GM10847 (cell line): ENCODE measurements around the gene ZNF326.

Experiments used
- POLR2A ChIP-seq: IDR thresholded peaks from 2 replicates; pipeline ENCODE4 v1.6.1; 2011; ENCODE audit not compliant: insufficient read length; ENCODE audit errors: extremely low read depth

Gene ZNF326

DNA sequence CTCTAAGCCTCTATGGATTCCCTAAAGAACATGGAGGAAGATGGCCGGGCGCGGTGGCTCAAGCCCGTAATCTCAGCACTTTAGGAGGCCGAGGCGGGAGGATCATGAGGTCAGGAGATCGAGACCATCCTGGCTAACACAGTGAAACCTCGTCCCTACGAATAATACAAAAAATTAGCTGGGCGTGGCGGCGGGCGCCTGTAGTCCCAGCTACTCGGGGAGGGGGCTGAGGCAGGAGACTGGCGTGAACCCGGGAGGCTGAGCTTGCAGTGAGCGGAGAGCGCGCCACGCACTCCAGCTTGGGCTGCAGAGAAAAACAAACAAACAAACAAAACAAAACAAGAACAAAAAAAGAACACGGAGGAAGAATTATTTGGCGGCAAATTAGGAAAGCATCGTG is 5.8 kb upstream of the ZNF326 start:
- TF ChIP-seq POLR2A: no peak

DNA sequence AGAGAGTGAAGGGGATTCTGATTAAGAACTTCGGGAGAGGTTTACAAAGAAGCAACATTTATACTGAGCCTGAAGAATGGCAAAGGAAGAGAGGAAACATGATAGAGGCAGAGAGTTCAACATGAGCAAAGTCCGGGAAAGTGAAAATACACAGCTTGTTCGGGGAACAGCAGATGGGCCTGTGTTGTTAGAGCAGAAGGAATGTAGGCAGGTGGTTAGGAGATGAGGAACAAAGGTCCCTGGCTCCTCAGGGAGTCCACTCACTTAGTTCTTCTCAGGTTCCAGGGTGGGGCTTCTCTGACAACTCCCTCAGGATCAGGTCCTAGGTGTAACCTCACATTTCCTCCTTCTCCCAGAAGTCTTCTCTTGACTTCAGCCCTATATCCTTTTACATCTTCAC is 5.1 kb upstream of the ZNF326 start:
- no peak for TF ChIP-seq POLR2A

DNA sequence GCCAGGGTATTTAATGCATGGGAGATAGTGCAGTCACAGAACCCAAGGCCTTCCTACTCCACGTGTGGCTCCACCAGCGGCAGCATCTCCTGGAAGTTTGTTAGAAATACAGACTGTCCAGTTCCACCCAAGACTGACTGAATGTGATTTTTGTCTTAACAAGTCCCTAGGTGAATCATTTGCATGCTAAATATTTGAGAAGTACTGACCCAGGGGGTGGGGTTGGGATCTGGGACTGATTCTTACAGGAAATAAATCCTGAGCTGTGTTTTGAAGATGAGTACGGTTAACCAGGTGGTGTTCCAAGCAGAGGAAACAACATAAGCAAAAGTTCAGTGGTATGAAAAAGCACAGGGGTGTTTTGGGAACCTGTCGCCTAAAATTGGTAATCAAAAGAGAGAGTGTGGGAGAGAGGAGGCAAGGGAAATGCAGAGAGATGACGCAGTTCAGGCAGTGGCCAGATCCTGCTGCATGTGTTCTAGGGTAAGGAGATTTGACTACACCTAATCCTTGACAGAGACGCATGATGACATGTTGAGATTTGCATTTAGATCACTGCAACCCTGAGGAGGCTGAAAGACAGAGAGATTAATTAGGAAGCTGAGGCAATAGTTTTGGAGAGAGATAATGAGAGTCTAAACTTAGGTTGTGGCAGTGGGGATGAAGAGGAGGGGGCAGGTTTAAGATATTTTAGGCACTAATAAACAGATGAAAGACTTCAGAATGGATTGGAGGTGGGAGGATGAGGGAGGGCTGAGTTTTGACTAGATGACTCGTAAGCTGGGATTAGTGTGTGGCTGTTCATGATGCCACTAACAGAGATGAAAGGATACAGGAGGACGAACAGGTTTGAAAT is 3.7 kb upstream of the ZNF326 start:
- no peak for TF ChIP-seq POLR2A

DNA sequence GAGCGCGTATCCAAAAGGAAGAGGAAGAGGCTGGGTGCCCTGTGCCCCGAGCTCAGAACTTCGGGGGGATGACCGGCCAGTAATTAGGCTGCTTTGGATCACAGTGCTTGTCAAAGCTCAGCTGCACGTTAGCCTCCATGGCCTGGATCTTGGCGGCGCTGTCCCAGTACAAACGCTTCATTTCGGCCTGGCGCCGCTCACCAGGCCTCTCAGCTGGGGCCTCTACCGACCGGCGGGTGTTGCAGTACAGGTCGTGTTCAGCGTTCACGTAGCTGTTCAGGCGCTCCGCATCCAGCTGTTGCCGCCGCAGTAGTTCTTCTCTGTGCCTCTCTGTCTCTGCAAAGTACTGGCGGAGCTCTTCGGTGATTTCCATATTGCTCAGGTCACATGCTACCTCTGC is 1.4 kb upstream of the ZNF326 start:
- TF ChIP-seq POLR2A: no peak

DNA sequence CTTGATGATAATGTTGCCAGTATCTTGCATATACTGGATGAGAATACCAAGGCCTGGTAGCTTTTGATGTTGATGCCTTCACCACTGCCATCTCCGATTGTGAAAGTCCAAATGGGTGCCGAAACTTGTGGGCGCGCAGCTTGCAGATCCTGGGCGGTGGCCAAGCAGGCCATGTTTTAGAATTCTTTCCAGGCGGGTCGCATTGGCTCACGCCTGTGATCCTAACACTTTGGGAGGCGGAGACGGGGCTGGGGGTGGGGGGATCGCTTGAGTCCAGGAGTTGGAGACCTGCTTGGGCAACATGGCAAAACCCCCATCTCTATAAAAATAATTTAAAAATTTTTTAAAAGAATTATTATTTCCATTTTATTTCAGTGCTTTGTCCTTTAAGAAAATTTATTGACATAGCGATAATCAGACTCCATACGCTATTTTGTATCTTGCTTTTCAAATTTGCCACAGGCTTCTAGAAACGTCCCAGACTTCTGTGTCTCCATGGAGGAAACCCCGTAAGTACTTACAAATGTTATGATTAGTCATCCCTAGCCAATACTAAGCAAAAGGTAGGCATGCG is 592 bp upstream of the ZNF326 start:
- no peak for TF ChIP-seq POLR2A

DNA sequence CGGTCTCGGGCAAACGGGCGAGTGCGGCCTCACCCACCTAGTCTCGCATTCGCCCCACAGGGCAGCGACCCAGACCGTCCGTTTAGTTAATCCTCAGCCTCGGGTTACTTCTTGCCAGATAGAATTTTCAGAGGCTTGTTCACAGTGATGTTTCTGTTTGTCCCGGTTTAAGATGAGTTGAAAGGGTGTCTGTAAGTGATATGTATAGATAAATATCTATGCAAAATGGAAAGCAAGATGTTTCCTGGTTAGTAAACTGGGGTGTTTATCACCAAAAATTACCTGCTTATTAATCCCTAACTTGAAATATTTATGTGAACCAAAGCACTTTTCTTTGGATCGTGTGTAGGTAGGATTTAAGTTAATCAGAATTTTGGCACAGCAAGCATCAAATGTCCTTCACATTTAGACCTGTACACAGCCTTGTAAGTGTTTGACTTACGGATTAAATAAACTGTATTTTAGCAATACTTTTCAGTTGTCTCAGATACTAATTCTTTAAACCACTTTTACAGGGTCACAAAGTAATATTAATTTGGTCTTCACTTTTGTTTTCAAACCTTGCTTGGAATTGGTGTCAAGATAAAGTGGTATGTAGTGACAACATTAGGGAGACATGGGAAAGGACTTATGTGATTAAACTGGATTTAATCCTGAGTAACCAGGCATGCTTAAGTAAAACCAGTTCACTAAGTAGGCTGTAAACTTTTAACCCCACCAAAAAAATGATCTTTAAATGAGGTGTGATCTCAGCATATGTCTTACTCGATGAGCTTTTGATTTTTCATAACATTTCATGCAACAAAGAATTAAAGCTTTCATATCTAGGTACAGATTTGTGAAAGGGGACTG is 914 bp downstream of the ZNF326 start:
- TF ChIP-seq POLR2A: no peak

DNA sequence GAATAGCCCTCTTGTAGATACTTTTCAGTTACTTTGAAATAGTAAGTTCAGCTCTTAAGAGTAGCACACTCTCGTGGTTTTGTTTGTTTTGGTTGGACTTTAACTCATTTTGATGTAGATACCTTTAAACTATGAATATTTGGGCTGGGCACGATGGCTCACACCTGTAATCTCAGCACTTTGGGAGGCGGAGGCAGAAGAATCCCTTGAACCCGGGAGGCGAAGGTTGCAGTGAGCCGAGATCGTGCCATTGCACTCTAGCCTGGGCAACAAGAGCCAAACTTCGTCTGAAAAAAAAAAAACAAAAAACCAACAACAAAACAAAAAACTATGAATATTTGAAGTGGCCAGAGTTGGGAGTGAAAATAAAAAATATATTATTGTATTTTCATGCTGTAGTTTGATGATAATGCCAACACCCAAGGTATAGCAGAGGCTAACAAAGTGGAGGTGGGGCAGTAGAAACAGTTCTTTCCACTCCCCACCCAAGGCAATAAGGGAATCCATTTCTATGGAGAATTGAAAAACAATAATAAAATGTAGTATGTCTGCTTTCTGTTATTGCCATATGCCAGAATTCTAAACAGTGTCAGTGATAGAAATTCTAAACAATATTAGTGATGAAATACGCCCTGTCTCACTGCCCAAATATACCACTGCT is 1.7 kb downstream of the ZNF326 start:
- no peak for TF ChIP-seq POLR2A

DNA sequence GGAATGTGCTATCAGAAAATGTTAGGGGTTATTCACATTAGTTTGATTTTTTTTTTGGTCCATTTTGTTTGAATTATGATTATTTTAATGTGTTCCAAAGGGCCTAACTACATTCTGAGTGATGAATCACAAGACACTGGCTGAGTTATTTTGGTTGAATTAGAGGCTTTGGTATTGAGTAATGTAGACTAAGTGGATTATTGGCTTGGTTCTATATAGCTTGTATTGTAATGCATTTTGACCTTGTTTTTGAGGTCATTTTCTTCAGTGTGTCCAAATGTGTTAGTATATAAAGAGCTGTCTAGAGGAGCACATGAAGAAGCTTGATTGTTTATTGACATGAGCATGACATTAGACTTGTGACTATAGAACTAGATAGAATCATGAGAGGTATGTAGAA is 3.4 kb downstream of the ZNF326 start:
- TF ChIP-seq POLR2A: no peak

DNA sequence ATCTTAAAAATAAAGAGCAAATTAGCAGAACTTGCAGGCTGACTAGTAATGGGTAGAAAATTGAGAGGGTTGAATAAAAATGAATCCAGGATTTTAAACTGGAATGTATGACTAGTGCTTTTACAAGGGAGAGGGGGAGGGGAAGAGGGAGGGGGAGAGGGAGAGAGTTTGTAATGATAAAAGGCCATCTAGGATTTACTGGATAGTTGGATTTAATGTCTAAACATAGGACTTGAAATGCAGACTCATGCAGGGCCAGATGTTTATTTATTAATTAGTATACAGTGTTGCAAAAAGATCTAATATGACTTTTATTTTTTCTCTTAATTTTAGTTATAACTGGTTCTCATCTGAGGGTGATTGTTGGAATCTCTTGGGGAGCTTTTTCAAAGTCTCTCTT is 4.3 kb downstream of the ZNF326 start:
- no peak for TF ChIP-seq POLR2A

DNA sequence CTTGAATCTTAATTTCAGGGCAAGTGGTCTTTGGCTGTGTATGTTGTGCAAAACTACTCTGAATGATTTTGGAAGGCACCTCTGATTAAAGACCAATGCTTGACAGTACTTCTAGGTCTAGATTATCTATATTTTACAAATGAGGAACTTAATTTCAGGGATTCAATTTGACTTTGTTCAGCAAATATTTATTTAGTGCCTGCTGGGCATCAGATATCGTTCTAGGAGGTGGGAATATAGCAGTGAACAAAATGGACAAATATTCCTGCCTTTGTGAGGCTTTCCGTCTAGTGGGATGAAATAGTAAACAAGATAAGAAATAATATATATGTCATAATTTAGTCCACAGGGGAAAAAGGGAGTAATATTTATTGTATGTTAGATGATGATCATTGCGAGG is 4.7 kb downstream of the ZNF326 start:
- TF ChIP-seq POLR2A: no peak

DNA sequence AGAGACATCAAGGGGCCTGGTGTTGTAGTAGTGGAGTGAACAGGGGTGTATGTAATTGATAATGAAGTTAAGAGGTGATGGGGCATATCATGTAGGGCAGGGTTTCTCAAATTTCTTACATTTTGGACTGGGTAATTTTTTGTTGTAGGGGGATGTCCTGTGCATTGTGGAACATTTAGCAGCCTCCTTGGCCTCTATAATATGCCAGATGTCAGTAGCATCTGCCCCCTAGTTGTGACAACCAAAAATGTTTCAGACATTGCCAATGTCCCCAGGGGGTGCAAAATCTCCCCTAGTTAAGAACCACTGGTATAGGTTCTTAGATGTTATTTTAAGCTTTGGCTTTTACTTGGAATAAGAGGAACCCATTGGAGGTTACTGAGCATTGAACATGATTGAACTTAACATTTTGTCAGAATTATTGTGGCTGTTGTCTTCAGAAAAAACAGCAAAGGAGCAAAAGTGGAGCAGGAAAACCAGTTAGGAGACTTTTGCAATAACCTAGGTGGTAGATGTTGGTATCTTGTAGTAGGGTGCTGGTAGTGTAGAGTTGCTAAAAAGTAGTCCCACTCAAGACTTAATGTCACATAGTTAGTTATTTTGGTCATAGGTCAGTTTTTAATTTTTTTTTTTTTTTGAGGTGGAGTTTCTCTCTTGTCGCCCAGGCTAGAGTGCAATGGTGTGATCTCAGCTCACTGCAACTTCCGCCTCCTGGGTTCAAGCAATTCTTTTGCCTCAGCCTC is 6.2 kb downstream of the ZNF326 start:
- no peak for TF ChIP-seq POLR2A

DNA sequence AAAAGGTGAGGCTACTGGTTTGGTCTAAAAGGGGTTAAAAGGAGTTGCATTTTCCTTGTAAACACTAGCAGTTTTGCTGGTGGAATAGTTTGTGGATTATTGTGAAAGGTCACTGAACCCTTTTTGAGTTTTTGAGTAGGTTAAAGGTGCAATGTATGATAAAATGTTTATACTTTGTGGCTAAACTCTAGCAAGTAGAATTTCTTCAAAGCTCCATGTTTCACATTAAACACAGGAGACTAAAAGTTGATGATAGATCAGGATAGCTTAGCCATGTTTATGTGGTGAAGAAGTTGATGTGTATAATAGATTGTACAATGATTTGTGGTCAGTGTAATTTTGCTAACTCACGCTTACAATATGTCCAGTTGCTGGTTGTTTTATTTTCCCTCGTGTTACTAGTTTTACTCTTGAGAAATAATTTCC is 13.1 kb downstream of the ZNF326 start:
- no peak for TF ChIP-seq POLR2A

DNA sequence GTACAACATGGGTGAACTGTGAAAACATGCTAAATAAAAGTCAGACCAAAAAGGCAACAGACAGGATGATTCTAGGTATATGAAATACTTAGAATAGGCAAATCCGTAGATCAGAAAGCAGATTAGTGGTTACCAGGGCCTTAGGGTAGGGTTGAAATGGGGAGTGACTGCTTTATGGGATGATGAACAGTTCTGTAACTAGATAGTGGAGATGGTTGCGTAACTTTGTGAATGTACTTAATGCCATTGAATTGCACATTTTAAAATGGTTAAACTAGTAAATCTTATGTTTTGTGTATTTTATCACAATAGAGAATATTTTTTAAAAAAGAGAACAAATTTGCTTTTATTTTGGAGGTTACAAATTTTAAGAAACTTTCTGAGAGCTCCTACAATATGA is 17.4 kb downstream of the ZNF326 start:
- TF ChIP-seq POLR2A: no peak

DNA sequence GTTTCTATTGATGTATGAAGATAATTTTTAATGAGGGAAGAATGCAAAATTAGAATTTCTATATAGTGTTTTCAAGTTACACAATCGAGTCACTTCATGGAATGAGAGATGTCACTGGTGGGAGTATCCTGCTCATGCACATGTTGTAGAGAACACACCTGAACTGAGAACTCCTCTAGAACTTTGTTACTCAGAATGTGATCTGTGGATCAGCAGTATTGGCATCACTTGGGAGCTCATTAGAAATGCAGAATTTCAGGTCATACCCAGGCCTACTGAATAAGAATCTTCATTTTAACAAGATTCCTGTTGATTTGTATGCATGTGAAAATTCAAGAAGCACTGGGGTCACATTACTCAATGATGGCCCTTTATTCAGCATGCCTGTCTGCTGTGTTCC is 28.8 kb downstream of the ZNF326 start:
- no peak for TF ChIP-seq POLR2A

DNA sequence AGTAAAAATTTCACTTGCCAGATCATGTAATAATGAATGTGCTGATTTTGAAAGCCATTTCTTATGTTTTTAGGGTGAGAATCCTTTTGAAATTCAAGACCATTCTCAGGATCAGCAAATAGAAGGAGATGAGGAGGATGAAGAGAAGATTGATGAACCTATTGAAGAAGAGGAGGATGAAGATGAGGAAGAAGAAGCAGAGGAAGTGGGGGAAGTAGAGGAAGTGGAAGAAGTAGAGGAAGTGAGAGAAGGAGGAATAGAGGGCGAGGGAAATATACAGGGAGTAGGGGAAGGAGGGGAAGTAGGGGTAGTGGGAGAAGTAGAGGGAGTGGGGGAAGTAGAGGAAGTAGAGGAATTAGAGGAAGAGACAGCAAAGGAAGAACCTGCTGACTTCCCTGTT is 32.4 kb downstream of the ZNF326 start:
- TF ChIP-seq POLR2A: no peak
